HG02798 (cell line): ENCODE measurements around the gene DTNB.
"Not testable (repeated sequence)": the region's sequence is repeated elsewhere in the genome, so short reads cannot be mapped to it uniquely, and the experiment has no call there.

Experiments
- ATAC-seq: cut with Tn5 transposase; IDR thresholded peaks from one replicate; pipeline ENCODE4 v1.9.1; 2021; ENCODE audit warnings: mild to moderate bottlenecking; ENCODE audit not compliant: unreplicated experiment, poor library complexity

DTNB gene

GRCh38 chr2:25551316-25551715, 122.1 kb downstream of the DTNB start:
- ATAC-seq: no peak

- not testable (repeated sequence) for ATAC-seq
Observed at GRCh38 chr2:25549571-25549970, 123.8 kb downstream of the DTNB start.

- ATAC-seq: no peak
Observed at GRCh38 chr2:25548601-25549000, 124.8 kb downstream of the DTNB start.

- no peak for ATAC-seq
Observed at GRCh38 chr2:25546852-25547251, 126.5 kb downstream of the DTNB start.

- no peak for ATAC-seq
Observed at GRCh38 chr2:25545899-25546298, 127.5 kb downstream of the DTNB start.

- no peak for ATAC-seq
Observed at GRCh38 chr2:25544445-25544844, 128.9 kb downstream of the DTNB start.

GRCh38 chr2:25543939-25544338, 129.4 kb downstream of the DTNB start:
- ATAC-seq: no peak

- ATAC-seq: no peak
Observed at GRCh38 chr2:25541378-25541777, 132.0 kb downstream of the DTNB start.

GRCh38 chr2:25539136-25539535, 134.2 kb downstream of the DTNB start:
- ATAC-seq: no peak

- ATAC-seq: no peak
Observed at GRCh38 chr2:25537526-25537925, 135.9 kb downstream of the DTNB start.

GRCh38 chr2:25535411-25536289, 137.7 kb downstream of the DTNB start:
- ATAC-seq: not testable (repeated sequence)

- not testable (repeated sequence) for ATAC-seq
Observed at GRCh38 chr2:25534937-25535336, 138.4 kb downstream of the DTNB start.

- no peak for ATAC-seq
Observed at GRCh38 chr2:25534455-25534854, 138.9 kb downstream of the DTNB start.

GRCh38 chr2:25533771-25534170, 139.6 kb downstream of the DTNB start:
- not testable (repeated sequence) for ATAC-seq

GRCh38 chr2:25532521-25532920, 140.9 kb downstream of the DTNB start:
- ATAC-seq: no peak

- no peak for ATAC-seq
Observed at GRCh38 chr2:25529034-25529433, 144.3 kb downstream of the DTNB start.

GRCh38 chr2:25528173-25528572, 145.2 kb downstream of the DTNB start:
- ATAC-seq: no peak

- peak; percentile 28 for ATAC-seq
Observed at GRCh38 chr2:25524507-25524906, 148.9 kb downstream of the DTNB start.

- no peak for ATAC-seq
Observed at GRCh38 chr2:25523060-25523459, 150.3 kb downstream of the DTNB start.

- peak; percentile 78 for ATAC-seq
Observed at GRCh38 chr2:25521665-25522387, 151.6 kb downstream of the DTNB start.

- no peak for ATAC-seq
Observed at GRCh38 chr2:25521126-25521525, 152.3 kb downstream of the DTNB start.
